NCI-H1048 (cell line): ENCODE data around the gene KCTD17.

Source experiments
- DNase-seq: peaks from one replicate; lab custom pipeline; 2025; lab: John Stamatoyannopoulos, UW

Gene KCTD17

GRCh38 chr22:37043209-37043827, 8.2 kb upstream of the KCTD17 start:
- no peak for DNase-seq

- no peak for DNase-seq
Observed at GRCh38 chr22:37043828-37044538, 7.6 kb upstream of the KCTD17 start.

- DNase-seq, result no peak
Observed at GRCh38 chr22:37044634-37045625, 6.6 kb upstream of the KCTD17 start.

GRCh38 chr22:37045958-37046357, 5.6 kb upstream of the KCTD17 start:
- DNase-seq, result no peak

- DNase-seq, result no peak
Observed at GRCh38 chr22:37046589-37046988, 5.0 kb upstream of the KCTD17 start.

- no peak for DNase-seq
Observed at GRCh38 chr22:37047006-37047405, 4.5 kb upstream of the KCTD17 start.

GRCh38 chr22:37048133-37048532, 3.4 kb upstream of the KCTD17 start:
- DNase-seq, result no peak

GRCh38 chr22:37049224-37049623, 2.3 kb upstream of the KCTD17 start:
- DNase-seq, result no peak

GRCh38 chr22:37050913-37051312, 629 bp upstream of the KCTD17 start:
- no peak for DNase-seq

- no peak for DNase-seq
Observed at GRCh38 chr22:37052386-37053309, 1.1 kb downstream of the KCTD17 start.

- no peak for DNase-seq
Observed at GRCh38 chr22:37053310-37054055, 1.9 kb downstream of the KCTD17 start.

- DNase-seq, result no peak
Observed at GRCh38 chr22:37054056-37054395, 2.5 kb downstream of the KCTD17 start.

- DNase-seq, result no peak
Observed at GRCh38 chr22:37054600-37055365, 3.2 kb downstream of the KCTD17 start.

- no peak for DNase-seq
Observed at GRCh38 chr22:37056246-37056645, 4.7 kb downstream of the KCTD17 start.

- no peak for DNase-seq
Observed at GRCh38 chr22:37057226-37057625, 5.7 kb downstream of the KCTD17 start.

- no peak for DNase-seq
Observed at GRCh38 chr22:37057796-37058510, 6.4 kb downstream of the KCTD17 start.

- no peak for DNase-seq
Observed at GRCh38 chr22:37058917-37059701, 7.6 kb downstream of the KCTD17 start.

GRCh38 chr22:37059876-37060449, 8.4 kb downstream of the KCTD17 start:
- DNase-seq, result no peak
